GM21528 (cell line): ENCODE measurements around the gene TCEA2.

Experiments
- ATAC-seq: cut with Tn5 transposase; IDR thresholded peaks from one replicate; pipeline ENCODE4 v1.9.1; 2021; ENCODE audit warnings: mild to moderate bottlenecking, moderate library complexity; ENCODE audit not compliant: unreplicated experiment, low FRiP score

The TCEA2 gene

GRCh38 chr20:64090165-64090564 is 27.2 kb downstream of the TCEA2 start:
- ATAC-seq, result no peak

GRCh38 chr20:64091340-64091739 is 28.3 kb downstream of the TCEA2 start:
- no peak for ATAC-seq

DNA sequence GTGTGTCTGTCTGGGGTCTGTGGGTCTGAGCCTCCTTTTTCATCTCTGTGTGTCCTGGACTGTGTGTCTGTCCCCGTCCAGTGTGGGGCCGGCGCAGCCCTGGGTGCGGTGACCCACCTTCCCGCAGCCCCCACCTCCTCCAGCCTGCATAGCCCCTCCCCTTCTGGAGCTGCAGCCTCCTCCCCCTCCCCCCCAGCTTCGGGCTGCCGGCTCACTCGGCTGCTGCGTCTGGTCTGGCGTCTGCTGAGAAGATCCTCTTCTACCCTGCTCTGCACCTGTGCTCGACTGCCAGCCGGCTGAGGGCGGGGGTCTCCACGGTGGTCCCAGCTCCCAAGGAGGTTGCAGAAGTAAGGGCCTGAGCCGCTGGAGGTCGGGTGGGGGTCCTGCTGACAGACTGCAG is 28.8 kb downstream of the TCEA2 start:
- no peak for ATAC-seq

DNA sequence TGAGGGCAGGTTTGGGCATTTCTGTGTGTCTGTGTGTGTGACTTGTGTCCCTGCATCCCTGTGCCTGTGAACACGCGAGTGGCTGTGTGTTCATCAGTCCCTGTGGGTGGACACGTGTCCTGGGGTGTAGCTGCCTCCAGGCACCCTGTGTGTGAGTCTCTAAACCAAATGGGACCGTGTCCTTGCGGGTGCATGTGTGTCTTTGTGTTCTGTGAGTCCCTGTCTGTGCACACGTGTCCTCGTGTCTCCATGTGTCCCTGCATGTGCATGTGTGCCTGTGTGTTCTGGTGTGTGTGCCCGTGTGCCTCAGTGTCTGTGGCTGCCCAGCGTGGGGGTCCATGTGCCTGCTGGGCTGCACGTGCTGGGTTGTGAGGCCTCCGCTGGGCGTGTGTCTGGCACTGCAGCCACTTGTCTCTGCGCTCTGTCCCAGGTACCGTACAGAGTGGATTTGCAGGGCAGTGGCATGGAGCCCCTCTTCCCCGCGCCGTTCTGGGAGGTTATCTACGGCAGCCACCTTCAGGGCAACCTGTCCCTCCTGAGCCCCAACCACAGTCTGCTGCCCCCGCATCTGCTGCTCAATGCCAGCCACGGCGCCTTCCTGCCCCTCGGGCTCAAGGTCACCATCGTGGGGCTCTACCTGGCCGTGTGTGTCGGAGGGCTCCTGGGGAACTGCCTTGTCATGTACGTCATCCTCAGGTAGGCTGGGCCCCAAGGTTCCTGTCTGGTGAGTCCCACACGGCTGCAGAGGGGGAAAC is 29.4 kb downstream of the TCEA2 start:
- no peak for ATAC-seq

GRCh38 chr20:64093013-64093503 is 30.1 kb downstream of the TCEA2 start:
- no peak for ATAC-seq

DNA sequence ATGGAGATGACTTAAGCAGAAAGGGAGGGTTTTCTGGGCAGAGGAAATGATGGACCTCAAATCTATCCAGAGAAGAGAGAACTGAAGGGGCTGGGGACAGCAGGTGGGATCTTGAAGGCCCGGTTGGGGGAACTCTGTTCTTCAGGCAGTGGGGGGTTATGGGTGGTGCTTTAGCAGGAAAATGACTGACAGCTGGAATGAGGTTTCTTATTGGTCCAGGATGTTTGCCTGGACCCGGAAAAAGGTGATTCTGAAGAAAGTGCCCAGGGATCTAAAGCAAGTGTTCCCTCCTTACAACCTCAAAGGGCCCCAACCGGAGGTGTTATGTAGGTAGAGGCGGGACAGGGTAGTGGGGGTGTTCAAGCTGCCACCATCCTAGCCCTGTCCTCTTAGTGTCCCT is 32.5 kb downstream of the TCEA2 start:
- ATAC-seq, result no peak

- ATAC-seq, result no peak
These were observed 32.9 kb downstream of the TCEA2 start for GRCh38 chr20:64095927-64096326.

DNA sequence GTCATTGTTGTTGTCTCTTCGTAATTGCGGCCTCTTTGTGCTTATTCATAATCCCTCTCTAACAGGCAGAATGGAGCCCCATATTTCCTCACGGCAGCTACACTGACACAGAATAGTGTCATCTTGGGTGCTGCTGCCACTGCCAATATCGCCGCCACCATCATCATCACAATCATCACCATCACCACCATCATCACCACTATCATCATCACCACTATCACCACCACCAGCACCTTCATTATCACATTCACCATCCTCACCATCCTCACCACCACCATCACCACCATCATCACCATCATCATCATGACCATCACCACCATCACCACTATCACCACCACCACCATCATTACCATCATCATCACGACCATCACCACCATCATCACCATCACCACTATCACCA is 33.5 kb downstream of the TCEA2 start:
- ATAC-seq, result no peak

- ATAC-seq, result no peak
These were observed 35.5 kb downstream of the TCEA2 start for GRCh38 chr20:64098471-64099013.

GRCh38 chr20:64099086-64099786 is 36.2 kb downstream of the TCEA2 start:
- ATAC-seq, result no peak

GRCh38 chr20:64099880-64100565 is 37.0 kb downstream of the TCEA2 start:
- ATAC-seq, result no peak

- no peak for ATAC-seq
These were observed 37.5 kb downstream of the TCEA2 start for GRCh38 chr20:64100566-64100888.

DNA sequence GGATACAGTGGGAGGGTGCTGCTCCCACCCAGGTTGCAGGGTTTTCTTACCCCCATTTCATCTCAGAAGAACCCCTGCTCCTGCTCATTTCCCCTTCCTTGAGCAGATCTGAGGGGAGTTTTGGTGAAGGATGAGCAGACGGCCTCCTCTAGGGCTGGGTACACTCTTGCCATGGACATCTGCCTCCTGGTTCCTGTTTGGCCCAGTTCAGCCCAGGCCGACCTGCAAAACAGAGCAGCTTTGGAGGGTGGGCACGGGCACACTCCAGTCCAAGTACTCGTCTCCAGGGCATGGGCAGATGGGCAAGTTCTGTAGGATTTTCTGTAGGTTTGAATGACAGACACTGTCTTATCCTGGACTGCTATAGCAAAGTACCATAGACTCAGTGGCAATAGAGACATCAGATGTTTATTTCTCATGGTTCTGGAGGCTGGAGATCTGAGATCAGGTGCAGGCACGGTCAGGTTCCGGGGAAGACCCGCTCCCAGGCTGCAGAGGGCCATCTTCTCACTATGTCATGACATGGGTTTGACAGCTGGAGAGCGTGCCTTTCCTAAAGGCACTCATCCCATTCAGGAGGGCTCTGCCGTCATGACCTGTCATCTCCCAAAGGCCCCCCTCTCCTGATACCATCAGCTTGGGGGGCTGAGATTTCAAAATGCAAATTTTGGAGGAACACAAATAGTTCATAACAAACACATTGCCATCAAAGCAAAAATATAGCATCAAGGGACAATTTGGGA is 38.1 kb downstream of the TCEA2 start:
- ATAC-seq, result no peak

DNA sequence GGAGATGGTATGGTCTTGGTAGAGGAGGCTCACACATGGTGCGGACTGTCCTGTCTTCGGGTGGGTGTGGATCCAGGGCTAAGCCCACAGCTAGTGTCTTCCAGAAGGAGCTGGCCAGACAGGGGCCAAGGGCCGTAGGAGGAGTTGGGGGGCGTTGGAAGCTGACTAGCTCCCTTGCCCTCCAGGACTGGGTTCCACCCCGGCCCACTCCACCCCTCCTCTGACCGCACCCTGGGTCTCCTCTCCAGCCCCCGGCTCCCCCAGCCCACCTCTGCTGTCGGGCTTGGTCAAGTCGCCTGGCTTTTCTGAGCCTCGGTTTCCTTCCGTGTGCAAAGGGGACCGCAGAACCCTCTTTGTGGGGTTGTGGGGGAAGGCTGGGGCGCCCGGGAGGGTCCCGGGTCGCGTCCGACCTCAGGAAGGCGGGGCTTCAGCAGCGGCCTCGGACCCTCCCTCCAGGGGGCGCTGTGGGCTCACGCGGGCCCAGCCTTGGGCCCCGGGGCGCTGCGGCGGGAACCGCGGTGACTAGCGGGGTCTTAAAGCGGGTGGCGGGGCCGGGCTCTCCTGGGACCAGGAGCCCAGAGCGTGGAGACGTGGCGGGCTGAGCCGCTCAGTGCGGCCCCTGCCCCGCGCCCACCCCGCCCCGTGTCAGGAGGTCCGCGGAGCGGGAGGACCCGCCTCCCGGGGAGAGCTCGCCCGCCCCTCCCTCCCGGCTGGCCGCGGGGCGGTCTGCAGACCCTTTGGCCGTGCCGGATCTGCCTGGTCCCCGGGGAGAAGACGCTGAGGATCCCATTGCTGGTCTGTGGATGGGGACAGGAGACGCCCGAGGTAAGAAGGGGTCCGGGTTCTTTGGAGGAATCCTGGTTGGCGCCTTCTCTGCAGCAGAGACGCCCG is 39.0 kb downstream of the TCEA2 start:
- ATAC-seq, result no peak

- no peak for ATAC-seq
These were observed 39.8 kb downstream of the TCEA2 start for GRCh38 chr20:64102647-64103354.

GRCh38 chr20:64103871-64104666 is 41.1 kb downstream of the TCEA2 start:
- ATAC-seq, result no peak

DNA sequence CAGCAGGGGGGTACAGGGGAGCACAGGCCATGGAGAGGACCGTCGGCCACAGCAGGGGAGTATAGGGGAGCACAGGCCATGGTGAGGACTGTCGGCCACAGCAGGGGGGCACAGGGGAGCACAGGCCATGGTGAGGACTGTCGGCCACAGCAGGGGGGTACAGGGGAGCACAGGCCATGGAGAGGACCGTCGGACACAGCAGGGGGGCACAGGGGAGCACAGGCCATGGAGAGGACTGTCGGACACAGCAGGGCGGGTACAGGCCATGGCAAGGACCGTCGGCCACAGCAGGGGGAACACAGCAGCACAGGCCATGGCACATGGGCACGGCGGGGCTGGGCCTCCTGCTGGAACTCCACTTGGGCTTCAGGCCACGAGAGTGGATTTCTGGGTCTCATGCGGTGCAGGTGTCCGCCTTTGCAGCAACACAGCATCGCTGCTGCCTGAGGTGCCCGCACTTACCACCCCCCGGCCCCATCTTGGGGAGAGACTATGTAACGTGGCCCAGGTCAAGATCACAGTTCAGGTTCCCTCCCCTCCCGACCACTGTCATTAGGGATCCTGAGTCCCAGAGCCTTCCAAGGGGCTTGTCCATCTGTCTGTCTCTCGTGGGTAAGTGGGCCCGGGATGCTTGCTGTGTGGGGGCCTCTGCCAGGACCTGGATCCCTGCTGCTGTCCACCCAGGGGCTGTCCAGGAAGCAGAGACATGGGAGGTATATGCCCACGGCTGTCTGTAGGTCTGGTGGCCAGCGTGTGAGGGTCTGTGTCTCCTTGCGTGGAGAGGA is 41.9 kb downstream of the TCEA2 start:
- no peak for ATAC-seq
